Retinal pigment epithelial cell (primary cell): ENCODE data around the gene PCDHB12.
"Not testable (repeated sequence)": the region's sequence is repeated elsewhere in the genome, so short reads cannot be mapped to it uniquely, and the experiment has no call there.

Source experiments
- DNase-seq: peaks from one replicate; pipeline ENCODE4 v3.0.0-alpha.2; 2010; ENCODE audit warnings: low read depth
- H3K4me3 ChIP-seq: 2 replicates; pipeline ENCODE4 v1.5.1; 2011; ENCODE audit warnings: mild to moderate bottlenecking, low read length, control low read depth, moderate library complexity
- TF ChIP-seq, protein P1 (sequence below): conservative IDR thresholded peaks from 2 replicates; pipeline ENCODE4 v1.5.1; 2011; ENCODE audit warnings: low read depth, low read length, control low read depth, inconsistent platforms

Gene PCDHB12

DNA sequence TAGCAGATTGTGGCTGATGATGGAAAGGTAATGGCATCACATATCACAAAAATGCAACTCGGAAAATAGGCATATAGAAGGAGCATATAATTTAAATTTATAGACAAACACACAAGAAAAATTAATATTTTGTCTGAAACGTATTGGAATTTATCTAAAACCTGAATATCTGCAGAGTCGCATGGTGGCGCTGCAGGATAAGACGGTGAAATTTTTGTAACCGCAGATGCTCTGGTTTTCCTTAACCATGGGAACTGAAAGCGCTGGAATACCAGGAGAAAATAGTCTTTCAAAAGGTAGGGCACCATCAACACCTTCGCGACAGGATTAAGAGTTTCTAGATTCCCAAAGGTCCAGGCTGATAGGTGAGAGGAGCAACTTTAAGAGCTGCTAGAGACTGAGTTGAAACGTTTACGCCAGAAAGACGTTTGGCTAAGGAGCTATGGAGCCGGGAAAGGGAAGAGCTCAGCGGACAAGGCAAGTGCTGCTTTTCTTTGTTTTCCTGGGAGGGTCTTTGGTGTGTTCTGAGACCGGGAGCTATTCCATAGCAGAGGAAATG is 25.7 kb downstream of the PCDHB12 start:
- DNase-seq = no peak
- TF ChIP-seq, protein P1, sequence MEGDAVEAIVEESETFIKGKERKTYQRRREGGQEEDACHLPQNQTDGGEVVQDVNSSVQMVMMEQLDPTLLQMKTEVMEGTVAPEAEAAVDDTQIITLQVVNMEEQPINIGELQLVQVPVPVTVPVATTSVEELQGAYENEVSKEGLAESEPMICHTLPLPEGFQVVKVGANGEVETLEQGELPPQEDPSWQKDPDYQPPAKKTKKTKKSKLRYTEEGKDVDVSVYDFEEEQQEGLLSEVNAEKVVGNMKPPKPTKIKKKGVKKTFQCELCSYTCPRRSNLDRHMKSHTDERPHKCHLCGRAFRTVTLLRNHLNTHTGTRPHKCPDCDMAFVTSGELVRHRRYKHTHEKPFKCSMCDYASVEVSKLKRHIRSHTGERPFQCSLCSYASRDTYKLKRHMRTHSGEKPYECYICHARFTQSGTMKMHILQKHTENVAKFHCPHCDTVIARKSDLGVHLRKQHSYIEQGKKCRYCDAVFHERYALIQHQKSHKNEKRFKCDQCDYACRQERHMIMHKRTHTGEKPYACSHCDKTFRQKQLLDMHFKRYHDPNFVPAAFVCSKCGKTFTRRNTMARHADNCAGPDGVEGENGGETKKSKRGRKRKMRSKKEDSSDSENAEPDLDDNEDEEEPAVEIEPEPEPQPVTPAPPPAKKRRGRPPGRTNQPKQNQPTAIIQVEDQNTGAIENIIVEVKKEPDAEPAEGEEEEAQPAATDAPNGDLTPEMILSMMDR = no peak
- no peak overlapping the region for H3K4me3 ChIP-seq

DNA sequence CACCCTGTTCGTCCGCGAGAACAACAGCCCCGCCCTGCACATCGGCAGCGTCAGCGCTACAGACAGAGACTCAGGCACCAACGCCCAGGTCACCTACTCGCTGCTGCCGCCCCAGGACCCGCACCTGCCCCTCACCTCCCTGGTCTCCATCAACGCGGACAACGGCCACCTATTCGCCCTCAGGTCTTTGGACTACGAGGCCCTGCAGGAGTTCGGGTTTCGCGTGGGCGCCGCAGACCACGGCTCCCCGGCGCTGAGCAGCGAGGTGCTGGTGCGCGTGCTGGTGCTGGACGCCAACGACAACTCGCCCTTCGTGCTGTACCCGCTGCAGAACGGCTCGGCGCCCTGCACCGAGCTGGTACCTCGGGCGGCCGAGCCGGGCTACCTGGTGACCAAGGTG is 27.4 kb downstream of the PCDHB12 start:
- not testable (repeated sequence) for H3K4me3 ChIP-seq, DNase-seq

DNA sequence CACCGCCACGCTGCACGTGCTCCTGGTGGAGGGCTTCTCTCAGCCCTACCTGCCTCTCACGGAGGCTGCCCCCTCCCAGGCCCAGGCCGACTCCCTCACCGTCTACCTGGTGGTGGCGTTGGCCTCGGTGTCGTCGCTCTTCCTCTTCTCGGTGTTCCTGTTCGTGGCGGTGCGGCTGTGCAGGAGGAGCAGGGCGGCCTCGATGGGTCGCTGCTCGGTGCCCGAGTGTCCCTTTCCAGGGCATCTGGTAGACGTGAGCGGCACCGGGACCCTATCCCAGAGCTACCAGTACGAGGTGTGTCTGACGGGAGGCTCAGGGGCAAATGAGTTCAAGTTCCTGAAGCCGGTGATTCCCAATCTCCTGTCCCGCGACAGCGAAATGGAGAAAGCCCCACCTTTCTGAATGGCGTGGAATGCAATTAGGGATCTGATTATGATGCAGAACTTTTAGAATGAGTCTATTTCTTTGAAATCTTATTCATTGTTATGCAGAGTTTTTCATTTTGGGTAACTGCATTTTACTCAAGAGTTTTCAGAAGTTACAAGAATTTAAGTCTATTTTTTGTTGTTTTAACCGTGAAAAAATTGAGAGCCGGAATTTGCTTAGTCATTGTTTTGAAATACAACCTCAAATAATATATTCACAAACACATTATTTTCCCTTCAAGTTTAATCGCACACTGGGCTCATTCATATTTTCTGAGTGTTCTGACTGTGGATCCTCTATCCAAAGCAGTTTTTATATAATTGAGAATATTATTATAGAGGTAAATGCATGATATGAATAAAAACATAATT is 28.2 kb downstream of the PCDHB12 start:
- no peak overlapping the region for H3K4me3 ChIP-seq
- DNase-seq = no peak
- TF ChIP-seq, protein P1 = no peak

DNA sequence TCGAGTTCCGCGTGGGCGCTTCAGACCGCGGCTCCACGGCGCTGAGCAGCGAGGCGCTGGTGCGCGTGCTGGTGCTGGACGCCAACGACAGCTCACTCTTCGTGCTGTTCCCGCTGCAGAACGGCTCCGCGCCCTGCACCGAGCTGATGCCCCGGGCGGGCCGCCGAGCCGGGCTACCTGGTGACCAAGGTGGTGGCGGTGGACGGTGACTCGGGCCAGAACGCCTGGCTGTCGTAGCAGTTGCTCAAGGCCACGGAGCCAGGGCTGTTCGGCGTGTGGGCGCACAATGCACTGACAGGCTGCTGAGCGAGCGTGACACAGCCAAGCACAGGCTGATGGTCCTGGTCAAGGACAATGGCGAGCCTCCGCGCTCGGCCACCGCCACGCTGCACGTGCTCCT is 33.0 kb downstream of the PCDHB12 start:
- no peak overlapping the region for H3K4me3 ChIP-seq
- no peak for DNase-seq
- TF ChIP-seq, protein P1 = no peak

DNA sequence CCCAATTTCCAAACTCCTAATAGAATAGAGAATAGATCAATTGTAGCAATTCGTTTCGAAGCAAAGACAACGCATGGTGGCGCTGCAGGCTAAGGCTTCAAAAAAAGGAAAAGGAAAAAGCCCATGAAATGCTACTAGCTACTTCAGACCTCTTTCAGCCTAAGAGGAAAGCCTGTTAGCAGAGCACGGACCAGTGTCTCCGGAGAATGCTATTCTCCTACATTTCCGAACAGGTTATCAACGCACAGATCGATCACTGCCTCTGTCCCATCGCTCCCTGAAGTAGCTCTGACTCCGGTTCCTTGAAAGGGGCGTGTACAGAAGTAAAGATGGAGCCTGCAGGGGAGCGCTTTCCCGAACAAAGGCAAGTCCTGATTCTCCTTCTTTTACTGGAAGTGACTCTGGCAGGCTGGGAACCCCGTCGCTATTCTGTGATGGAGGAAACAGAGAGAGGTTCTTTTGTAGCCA is 36.8 kb downstream of the PCDHB12 start, which contains the start of gene PCDHB15:
TSS of gene PCDHB15 (plus strand) at position 146 of the 468 bp plus-strand sequence. CDS start at position 330, 184 bp downstream.
- H3K4me3 ChIP-seq = no peak within 1 kb of the TSS
- TF ChIP-seq, protein P1 = peak; percentile 18
- no peak for DNase-seq

- DNase-seq, H3K4me3 ChIP-seq: not testable (repeated sequence)
Measured at GRCh38 chr5:141246971-141247370, 38.5 kb downstream of the PCDHB12 start.

DNA sequence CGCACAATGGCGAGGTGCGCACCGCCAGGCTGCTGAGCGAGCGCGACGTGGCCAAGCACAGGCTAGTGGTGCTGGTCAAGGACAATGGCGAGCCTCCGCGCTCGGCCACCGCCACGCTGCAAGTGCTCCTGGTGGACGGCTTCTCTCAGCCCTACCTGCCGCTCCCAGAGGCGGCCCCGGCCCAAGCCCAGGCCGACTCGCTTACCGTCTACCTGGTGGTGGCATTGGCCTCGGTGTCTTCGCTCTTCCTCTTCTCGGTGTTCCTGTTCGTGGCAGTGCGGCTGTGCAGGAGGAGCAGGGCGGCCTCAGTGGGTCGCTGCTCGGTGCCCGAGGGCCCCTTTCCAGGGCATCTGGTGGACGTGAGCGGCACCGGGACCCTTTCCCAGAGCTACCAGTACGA is 38.9 kb downstream of the PCDHB12 start:
- H3K4me3 ChIP-seq = not testable (repeated sequence)

GRCh38 chr5:141250576-141250975 is 42.1 kb downstream of the PCDHB12 start:
- no peak overlapping the region for H3K4me3 ChIP-seq
- no peak for DNase-seq
- TF ChIP-seq, protein P1 = no peak

More for the DNA sequence above, 38.9 kb downstream of the PCDHB12 start:
- not testable (repeated sequence) for DNase-seq
